Peyer's patch (tissue), 4 donors: ENCODE data around the gene DRC3.

Experiments used
- CTCF ChIP-seq, 6 experiments: fragments of 450-650 bp in 4 of 6; fragments of 200-600 bp in 2 of 6; sonication (generic) in 1 of 6; IDR thresholded peaks; one replicate each; pipeline ENCODE4 v1.5.1; 2017 to 2019; ENCODE audit warnings: antibody characterized with exemption in 6 of 6, mild to moderate bottlenecking in 3 of 6, moderate library complexity in 1 of 6
- POLR2A ChIP-seq, 2 donors: fragments of 450-650 bp; IDR thresholded peaks; one replicate each; pipeline ENCODE4 v1.5.1; 2017; ENCODE audit warnings: antibody characterized with exemption in 2 of 2, mild to moderate bottlenecking in 2 of 2, moderate library complexity in 2 of 2

DNA sequence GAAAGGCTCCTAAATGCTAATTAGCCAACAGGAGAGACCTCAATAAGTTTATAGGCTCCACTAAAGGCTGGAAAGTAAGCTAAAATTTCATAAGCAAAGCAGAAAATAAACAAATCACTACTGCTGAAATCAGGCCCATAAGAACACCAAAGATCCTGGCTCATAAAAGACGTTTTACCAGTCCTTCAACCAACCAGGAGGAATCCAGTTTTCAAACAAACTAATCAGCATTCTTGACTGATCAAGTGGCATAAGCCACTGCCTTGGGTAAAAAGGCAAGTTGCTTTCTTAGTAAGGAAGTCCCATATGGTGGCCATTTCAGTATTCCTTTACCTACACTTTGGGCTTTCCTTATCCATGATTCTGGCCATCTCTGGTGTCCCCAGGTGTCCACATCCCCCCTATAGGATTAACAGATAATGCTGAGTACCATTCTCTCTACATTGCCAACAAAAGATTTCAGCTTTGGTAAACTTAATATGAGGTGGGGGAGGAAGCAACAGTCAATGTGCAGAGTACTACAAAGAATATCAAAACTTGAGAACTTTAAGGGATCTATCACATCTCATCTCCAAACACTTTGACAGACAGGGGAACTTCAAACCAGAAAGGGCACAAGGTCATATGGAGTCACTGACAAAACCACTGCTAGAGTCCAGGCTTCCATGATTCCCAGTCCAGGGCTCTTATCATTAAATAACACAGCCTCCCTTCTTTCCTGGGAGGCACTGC is 1.8 kb upstream of the DRC3 start:
- TF ChIP-seq CTCF (IDR thresholded peaks at IDR 0.05) (no peak), POLR2A (IDR thresholded peaks at IDR 0.05) (no peak)
